Measurements from ENCODE around the gene APOM.

APOM gene

GRCh38 chr6:31702405-31702818, 46.7 kb downstream of the APOM start:
- no peak for TF ChIP-seq CTCF (IDR thresholded peaks at IDR 0.05)
- H3K27ac ChIP-seq, result peak overlapping the region; percentile 94 to 99
- no peaks in the 10 kb centered on the region for H3K9me3 ChIP-seq
- DNase-seq, result no peak
- peaks cover 6 to 27% (median 23%) of the 10 kb centered on the region in 4 donors for H3K4me1 ChIP-seq
- H3K4me3 ChIP-seq, result peak overlapping the region; percentile 79 to 95
- no peaks in the 10 kb centered on the region for H3K27me3 ChIP-seq
- intact Hi-C loops (cut with DNase I; ENCODE audit: low total_unique reads), result loop anchor here (5.0 kb wide), 1 partner anchor 35 kb away; the partner anchor contains the start of gene CLIC1
- peaks cover 0 to 27% (median 4%) of the 10 kb centered on the region in 3 donors for H3K36me3 ChIP-seq

- intact Hi-C loops (cut with DNase I; ENCODE audit: low total_unique reads), result loop anchor here (5.0 kb wide), 1 partner anchor 34 kb away; the partner anchor contains the start of gene CLIC1
- TF ChIP-seq CTCF (IDR thresholded peaks at IDR 0.05), result peak in 1 of 2 experiments; percentile 15
- H3K27ac ChIP-seq, result peak within 1 kb of the TSS; percentile 94 to 99
- H3K4me3 ChIP-seq, result peak within 1 kb of the TSS; percentile 79 to 95
- H3K9me3 ChIP-seq, result no peaks in the 10 kb centered on the region
- peak; percentile 99 to 100 for DNase-seq
- H3K4me1 ChIP-seq, result peaks cover 6 to 27% (median 23%) of the 10 kb centered on the region in 4 donors
- H3K27me3 ChIP-seq, result no peaks in the 10 kb centered on the region
- peaks cover 0 to 20% (median 4%) of the 10 kb centered on the region in 3 donors for H3K36me3 ChIP-seq
Measured at GRCh38 chr6:31702819-31703716, 47.4 kb downstream of the APOM start, which contains the start of gene ABHD16A. Gene ABHD16A, minus strand, starts transcription at chr6:31703324. Its CDS starts 43 bp downstream, at chr6:31703281.

- Histone ChIP-seq H3K4me1 (peaks cover 6 to 22% (median 19%) of the 10 kb centered on the region in 4 donors), H3K27ac (no peak overlapping the region), H3K4me3 (no peak overlapping the region), H3K9me3 (no peaks in the 10 kb centered on the region), H3K36me3 (no peaks in the 10 kb centered on the region), H3K27me3 (peaks cover 0 to 13% of the 10 kb centered on the region in 2 donors)
- DNase-seq, result no peak
- intact Hi-C loops (cut with DNase I; ENCODE audit: low total_unique reads), result no loop called here
- no peak for TF ChIP-seq CTCF (IDR thresholded peaks at IDR 0.05)
Measured at GRCh38 chr6:31705931-31706330, 50.2 kb downstream of the APOM start.

- DNase-seq, result no peak
- Histone ChIP-seq H3K4me1 (peaks cover 6 to 16% (median 13%) of the 10 kb centered on the region in 4 donors), H3K27ac (no peak within 1 kb of the TSS), H3K27me3 (peaks cover 0 to 18% of the 10 kb centered on the region in 2 donors), H3K9me3 (no peaks in the 10 kb centered on the region), H3K36me3 (no peaks in the 10 kb centered on the region), H3K4me3 (no peak within 1 kb of the TSS)
- intact Hi-C loops (cut with DNase I; ENCODE audit: low total_unique reads), result no loop called here
- no peak for TF ChIP-seq CTCF (IDR thresholded peaks at IDR 0.05)
Measured at GRCh38 chr6:31706599-31706998, 50.9 kb downstream of the APOM start, which contains the start of gene LY6G6F. Gene LY6G6F, plus strand, starts transcription at chr6:31706866. Its CDS starts 41 bp downstream, at chr6:31706907.

GRCh38 chr6:31707701-31708100, 52.0 kb downstream of the APOM start:
- Histone ChIP-seq H3K27ac (no peak overlapping the region), H3K27me3 (peaks cover 0 to 28% of the 10 kb centered on the region in 2 donors), H3K9me3 (no peaks in the 10 kb centered on the region), H3K4me1 (peaks cover 5 to 8% (median 6%) of the 10 kb centered on the region in 4 donors), H3K36me3 (no peaks in the 10 kb centered on the region), H3K4me3 (no peak overlapping the region)
- intact Hi-C loops (cut with DNase I; ENCODE audit: low total_unique reads), result no loop called here
- DNase-seq, result no peak
- no peak for TF ChIP-seq CTCF (IDR thresholded peaks at IDR 0.05)

All from tibial artery (tissue), 4 donors.